ENCODE measurements around the gene BHLHA15.

BHLHA15 gene

GRCh38 chr7:98211221-98211675 lies at the start of gene BHLHA15:
Gene BHLHA15, plus strand, starts transcription at chr7:98211439. Its CDS starts 871 bp downstream, at chr7:98212310.
- no peak within 1 kb of the TSS for H3K4me3 ChIP-seq (ENCODE audit: insufficient read depth, low read length, poor library complexity, severe bottlenecking)
- no peak within 1 kb of the TSS for H3K27ac ChIP-seq (ENCODE audit: low read depth, low read length)
- H3K4me2 ChIP-seq (ENCODE audit: low read depth, low read length, poor library complexity, severe bottlenecking), result peak within 1 kb of the TSS; percentile 6
- peaks cover 14% of the 10 kb centered on the region; the same call in 1 of the 2 replicates for H3F3A ChIP-seq (ENCODE audit: insufficient read depth)
- no peak within 1 kb of the TSS for H2AFZ ChIP-seq (ENCODE audit: low read depth, low read length, severe bottlenecking)
- no peaks in the 10 kb centered on the region for H3K9me3 ChIP-seq (ENCODE audit: insufficient read depth, low read length)
- no peaks in the 10 kb centered on the region for H3K79me2 ChIP-seq (ENCODE audit: insufficient read depth, low read length)
- no peaks in the 10 kb centered on the region for H4K20me1 ChIP-seq (ENCODE audit: low read depth, low read length)
- H3K9ac ChIP-seq (ENCODE audit: low read length), result no peak within 1 kb of the TSS
- H3K9me2 ChIP-seq (replicated peaks; ENCODE audit: insufficient read depth, low read length), result no peaks in the 10 kb centered on the region
- no peaks in the 10 kb centered on the region for H3K27me3 ChIP-seq (ENCODE audit: low read length)
- no peaks in the 10 kb centered on the region for H3K36me3 ChIP-seq (ENCODE audit: low read length)
- TF ChIP-seq CTCF (IDR thresholded peaks at IDR 0.05; ENCODE audit: insufficient read depth, low read length, poor library complexity, severe bottlenecking) (no peak), EZH2phosphoT487 (conservative IDR thresholded peaks at IDR 0.05; ENCODE audit: low read length) (no peak)

- Histone ChIP-seq H4K20me1 (ENCODE audit: low read depth, low read length) (no peaks in the 10 kb centered on the region), H3K27ac (ENCODE audit: low read depth, low read length) (no peak overlapping the region), H3K4me2 (ENCODE audit: low read depth, low read length, poor library complexity, severe bottlenecking) (no peak overlapping the region), H3K4me3 (ENCODE audit: insufficient read depth, low read length, poor library complexity, severe bottlenecking) (no peak overlapping the region), H3K79me2 (ENCODE audit: insufficient read depth, low read length) (no peaks in the 10 kb centered on the region), H3K9me2 (replicated peaks; ENCODE audit: insufficient read depth, low read length) (no peaks in the 10 kb centered on the region), H2AFZ (ENCODE audit: low read depth, low read length, severe bottlenecking) (no peak overlapping the region), H3K9me3 (ENCODE audit: insufficient read depth, low read length) (no peaks in the 10 kb centered on the region), H3K36me3 (ENCODE audit: low read length) (no peaks in the 10 kb centered on the region; the same call in 1 of the 2 replicates), H3K27me3 (ENCODE audit: low read length) (no peaks in the 10 kb centered on the region), H3K9ac (ENCODE audit: low read length) (no peak overlapping the region), H3F3A (ENCODE audit: insufficient read depth) (no peaks in the 10 kb centered on the region)
- TF ChIP-seq EZH2phosphoT487 (conservative IDR thresholded peaks at IDR 0.05; ENCODE audit: low read length) (no peak), CTCF (IDR thresholded peaks at IDR 0.05; ENCODE audit: insufficient read depth, low read length, poor library complexity, severe bottlenecking) (no peak)
Measured at GRCh38 chr7:98162758-98163157, 48.5 kb upstream of the BHLHA15 start.

- no peak overlapping the region for H3K4me2 ChIP-seq (ENCODE audit: low read depth, low read length, poor library complexity, severe bottlenecking)
- TF ChIP-seq EZH2phosphoT487 (conservative IDR thresholded peaks at IDR 0.05; ENCODE audit: low read length) (no peak), CTCF (IDR thresholded peaks at IDR 0.05; ENCODE audit: insufficient read depth, low read length, poor library complexity, severe bottlenecking) (no peak)
Measured at GRCh38 chr7:98163269-98163668, 48.0 kb upstream of the BHLHA15 start.

More at GRCh38 chr7:98163269-98163668, 48.0 kb upstream of the BHLHA15 start:
- H2AFZ ChIP-seq (ENCODE audit: low read depth, low read length, severe bottlenecking), result no peak overlapping the region
- no peaks in the 10 kb centered on the region for H3K79me2 ChIP-seq (ENCODE audit: insufficient read depth, low read length)
- H3K9me3 ChIP-seq (ENCODE audit: insufficient read depth, low read length), result no peaks in the 10 kb centered on the region
- H3K36me3 ChIP-seq (ENCODE audit: low read length), result no peaks in the 10 kb centered on the region
- no peaks in the 10 kb centered on the region for H4K20me1 ChIP-seq (ENCODE audit: low read depth, low read length)
- H3K27ac ChIP-seq (ENCODE audit: low read depth, low read length), result no peak overlapping the region
- H3K9me2 ChIP-seq (replicated peaks; ENCODE audit: insufficient read depth, low read length), result no peaks in the 10 kb centered on the region
- H3K4me3 ChIP-seq (ENCODE audit: insufficient read depth, low read length, poor library complexity, severe bottlenecking), result no peak overlapping the region
- H3F3A ChIP-seq (ENCODE audit: insufficient read depth), result no peaks in the 10 kb centered on the region
- H3K27me3 ChIP-seq (ENCODE audit: low read length), result no peaks in the 10 kb centered on the region
- no peak overlapping the region for H3K9ac ChIP-seq (ENCODE audit: low read length)
